Activated CD4-positive, alpha-beta T cell treated with anti-CD3 and anti-CD28 coated beads for 36 hours (primary cell): ENCODE data around the gene TPO. TPM values are rescaled to one million over a fixed set of nuclear protein-coding genes. Genes with fewer than 3 reads are reported as not detected.

Experiments used
- ATAC-seq: fragments of 200-7000 bp; cut with Tn5 transposase; one replicate; pipeline ENCODE4 v1.10.0; 2021; ENCODE audit warnings: mild to moderate bottlenecking, moderate library complexity
- CTCF ChIA-PET: fragments of 350-600 bp; sonication (Branson Sonifier 250); formaldehyde crosslinking; loops from one replicate; lab custom pipeline; 2021; ENCODE audit warnings: antibody characterized with exemption; lab: Charles Lee
- POLR2A ChIA-PET: fragments of 350-600 bp; sonication (Branson Sonifier 250); formaldehyde crosslinking; loops from one replicate; lab custom pipeline; 2021; ENCODE audit warnings: antibody characterized with exemption, inconsistent platforms; lab: Charles Lee
- DNase-seq: peaks from one replicate; pipeline ENCODE4 v3.0.0-alpha.2; 2020
- H3K27ac Mint-ChIP-seq: one replicate; pipeline ENCODE4 v1.8.0; 2021; ENCODE audit warnings: mixed read lengths
- H3K27me3 Mint-ChIP-seq: one replicate; pipeline ENCODE4 v1.8.0; 2021; ENCODE audit warnings: mixed read lengths
- H3K36me3 Mint-ChIP-seq: one replicate; pipeline ENCODE4 v1.8.0; 2021; ENCODE audit warnings: low read depth, mixed read lengths
- H3K4me1 Mint-ChIP-seq: one replicate; pipeline ENCODE4 v1.8.0; 2021; ENCODE audit warnings: mixed read lengths
- H3K4me3 Mint-ChIP-seq: one replicate; pipeline ENCODE4 v1.8.0; 2021; ENCODE audit warnings: mild to moderate bottlenecking, moderate library complexity, mixed read lengths
- H3K9me3 Mint-ChIP-seq: one replicate; pipeline ENCODE4 v1.8.0; 2021; ENCODE audit warnings: low read depth, mixed read lengths
- intact Hi-C, 2 experiments: fragments of 100-400 bp; cut with DNase I in 1 of 2; cut with micrococcal nuclease in 1 of 2; formaldehyde crosslinking; loops; one replicate each; pipeline versions ENCODE4 v1.14.2 to v1.15.1; 2022 to 2024; cut with DNase I, micrococcal nuclease
- total RNA-seq, 2 experiments: library from RNA; stranded (reverse); gene quantifications; one replicate each; pipeline ENCODE4 v1.2.3, GENCODE V29; 2021

Gene TPO
- total RNA-seq, 2 experiments from 2014 or later, result not detected

GRCh38 chr2:1497122-1497611 lies 83.9 kb downstream of the TPO start:
- DNase-seq (no peak), ATAC-seq (no peak)
- ChIA-PET CTCF (interaction anchor here (0.6 kb wide), 1 partner anchor 9 kb away, joined by 3 read pairs; no protein-coding TSS in a partner anchor), POLR2A (no interaction called here)
- Mint-ChIP-seq H3K4me3 (no peak overlapping the region), H3K27me3 (no peaks in the 10 kb centered on the region), H3K36me3 (no peaks in the 10 kb centered on the region), H3K4me1 (no peaks in the 10 kb centered on the region), H3K27ac (no peak overlapping the region), H3K9me3 (no peaks in the 10 kb centered on the region)
- intact Hi-C loops, result no loop called here

- H3K4me1 Mint-ChIP-seq, result no peaks in the 10 kb centered on the region
- DNase-seq (no peak), ATAC-seq (no peak)
- POLR2A ChIA-PET, result no interaction called here
- no peak overlapping the region for H3K27ac Mint-ChIP-seq
- CTCF ChIA-PET, result no interaction called here
- no peaks in the 10 kb centered on the region for H3K36me3 Mint-ChIP-seq
- intact Hi-C loops, result no loop called here
- H3K4me3 Mint-ChIP-seq, result no peak overlapping the region
- no peaks in the 10 kb centered on the region for H3K27me3 Mint-ChIP-seq
- no peaks in the 10 kb centered on the region for H3K9me3 Mint-ChIP-seq
Observed at GRCh38 chr2:1498176-1498575, 84.9 kb downstream of the TPO start.

DNA sequence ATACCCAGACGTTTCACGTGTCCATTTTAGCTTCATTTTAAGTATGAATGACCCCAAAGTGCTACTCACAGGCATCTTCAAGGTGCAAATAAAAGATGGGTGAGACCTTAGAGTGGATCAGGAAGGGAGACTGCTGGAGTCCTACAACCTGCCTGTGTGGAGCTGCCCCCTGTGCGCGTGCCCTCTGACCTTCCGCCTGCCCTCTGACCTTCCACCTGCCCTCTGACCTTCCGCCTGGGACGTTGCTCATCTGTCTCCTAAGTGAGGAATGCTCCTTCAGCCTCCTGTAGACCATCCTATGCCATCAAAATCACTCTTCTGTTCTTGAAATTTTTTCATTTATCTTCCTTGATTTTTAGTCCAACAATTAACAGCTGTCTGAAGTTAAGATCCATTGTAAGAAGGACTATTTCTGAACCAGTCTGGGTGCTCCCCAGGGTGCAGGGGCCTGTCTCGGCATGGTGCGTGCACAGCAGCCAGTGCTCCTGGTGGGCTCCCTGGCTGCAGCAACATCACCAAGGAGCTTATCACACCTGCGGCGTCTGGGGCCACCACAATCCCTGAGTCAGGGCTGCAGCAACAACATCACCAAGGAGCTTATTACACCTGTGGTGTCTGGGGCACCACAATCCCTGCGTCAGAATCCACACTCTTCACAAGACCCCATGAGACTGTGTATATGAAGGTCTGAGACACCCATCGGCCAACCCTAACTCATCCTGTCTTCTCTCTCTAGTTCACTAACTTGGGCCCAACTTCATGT lies 86.0 kb downstream of the TPO start:
- no peak for ATAC-seq
- POLR2A ChIA-PET, result no interaction called here
- H3K9me3 Mint-ChIP-seq, result no peaks in the 10 kb centered on the region

DNA sequence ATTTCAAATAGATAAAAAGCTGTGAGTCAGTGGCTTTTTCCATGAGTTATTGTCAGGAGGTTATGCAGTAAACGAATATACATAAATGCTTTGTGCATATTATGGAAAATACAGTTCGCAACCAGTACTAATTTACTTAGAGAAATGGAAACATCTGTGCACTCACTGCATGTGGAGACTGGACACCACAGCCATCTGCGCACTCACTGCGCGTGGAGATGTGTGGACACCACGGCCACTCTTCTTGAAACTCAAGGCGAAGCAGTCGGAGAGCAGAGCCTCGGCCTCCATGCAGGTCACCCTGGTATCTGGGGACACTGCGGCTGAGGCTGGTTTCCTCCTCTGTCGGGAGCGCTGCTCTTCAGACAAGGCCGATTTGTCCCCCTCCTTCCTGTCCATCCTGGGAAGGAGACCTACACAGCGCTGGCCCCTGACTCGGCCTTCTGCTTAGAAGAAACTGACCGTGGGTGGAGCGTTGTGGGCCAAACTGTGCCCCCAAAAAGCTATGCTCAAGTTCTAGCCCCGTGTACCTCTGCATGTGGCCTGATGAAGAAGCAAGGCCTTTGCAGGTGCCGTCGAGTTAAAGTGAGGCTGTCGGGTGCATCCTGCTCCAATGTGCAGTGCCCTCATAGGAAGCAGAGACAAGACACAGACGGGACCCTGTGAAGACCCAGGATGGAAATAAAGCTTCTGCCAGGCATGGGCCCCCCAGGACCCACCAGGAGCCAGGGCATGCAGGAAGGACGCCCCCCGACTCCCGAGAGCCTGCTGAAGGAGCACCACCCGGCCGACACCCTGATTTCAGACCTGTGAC lies 88.0 kb downstream of the TPO start:
- H3K27me3 Mint-ChIP-seq, result no peaks in the 10 kb centered on the region
- DNase-seq (no peak), ATAC-seq (no peak)
- H3K4me3 Mint-ChIP-seq, result no peak overlapping the region
- no peaks in the 10 kb centered on the region for H3K9me3 Mint-ChIP-seq
- intact Hi-C loops, result no loop called here
- no peaks in the 10 kb centered on the region for H3K4me1 Mint-ChIP-seq
- ChIA-PET POLR2A (no interaction called here), CTCF (no interaction called here)
- H3K27ac Mint-ChIP-seq, result no peak overlapping the region
- no peaks in the 10 kb centered on the region for H3K36me3 Mint-ChIP-seq

More for the DNA sequence above, 86.0 kb downstream of the TPO start:
- intact Hi-C loops, result no loop called here
- Mint-ChIP-seq H3K27me3 (no peaks in the 10 kb centered on the region), H3K27ac (no peak overlapping the region), H3K4me1 (no peaks in the 10 kb centered on the region), H3K4me3 (no peak overlapping the region), H3K36me3 (no peaks in the 10 kb centered on the region)
- no peak for DNase-seq
- CTCF ChIA-PET, result no interaction called here

- no peaks in the 10 kb centered on the region for H3K27me3 Mint-ChIP-seq
- no peak overlapping the region for H3K27ac Mint-ChIP-seq
Observed at GRCh38 chr2:1501991-1502390, 88.7 kb downstream of the TPO start.

GRCh38 chr2:1502891-1503304 lies 89.6 kb downstream of the TPO start:
- no peak overlapping the region for H3K27ac Mint-ChIP-seq
- DNase-seq (no peak), ATAC-seq (no peak)
- ChIA-PET POLR2A (no interaction called here), CTCF (interaction anchor here (0.6 kb wide), 1 partner anchor 202 kb away, joined by 3 read pairs; no protein-coding TSS in a partner anchor)
- H3K4me3 Mint-ChIP-seq, result no peak overlapping the region
- no peaks in the 10 kb centered on the region for H3K27me3 Mint-ChIP-seq
- H3K9me3 Mint-ChIP-seq, result no peaks in the 10 kb centered on the region
- intact Hi-C loops, result no loop called here
- no peaks in the 10 kb centered on the region for H3K4me1 Mint-ChIP-seq
- H3K36me3 Mint-ChIP-seq, result no peaks in the 10 kb centered on the region

More at GRCh38 chr2:1501991-1502390, 88.7 kb downstream of the TPO start:
- no peaks in the 10 kb centered on the region for H3K4me1 Mint-ChIP-seq
- no peak for ATAC-seq
- no peak for DNase-seq
- no peaks in the 10 kb centered on the region for H3K36me3 Mint-ChIP-seq
- ChIA-PET CTCF (interaction anchor here (0.6 kb wide), 1 partner anchor 203 kb away, joined by 3 read pairs; no protein-coding TSS in a partner anchor), POLR2A (no interaction called here)
- H3K4me3 Mint-ChIP-seq, result no peak overlapping the region
- H3K9me3 Mint-ChIP-seq, result no peaks in the 10 kb centered on the region
- intact Hi-C loops, result no loop called here

- no peak overlapping the region for H3K27ac Mint-ChIP-seq
- H3K36me3 Mint-ChIP-seq, result no peaks in the 10 kb centered on the region
- H3K27me3 Mint-ChIP-seq, result no peaks in the 10 kb centered on the region
- no peak overlapping the region for H3K4me3 Mint-ChIP-seq
- H3K4me1 Mint-ChIP-seq, result peaks cover 4% of the 10 kb centered on the region
- DNase-seq, result no peak
- intact Hi-C loops, result no loop called here
- ChIA-PET CTCF (no interaction called here), POLR2A (no interaction called here)
- no peaks in the 10 kb centered on the region for H3K9me3 Mint-ChIP-seq
- ATAC-seq, result no peak
Observed at GRCh38 chr2:1503471-1504310, 90.4 kb downstream of the TPO start.

- ATAC-seq, result no peak
- Mint-ChIP-seq H3K4me1 (peaks cover 10% of the 10 kb centered on the region), H3K4me3 (no peak overlapping the region), H3K27me3 (no peaks in the 10 kb centered on the region), H3K27ac (no peak overlapping the region), H3K36me3 (no peaks in the 10 kb centered on the region), H3K9me3 (no peaks in the 10 kb centered on the region)
- no peak for DNase-seq
- intact Hi-C loops, result no loop called here
- CTCF ChIA-PET, result no interaction called here
- POLR2A ChIA-PET, result no interaction called here
Observed at GRCh38 chr2:1504311-1504750, 91.1 kb downstream of the TPO start.

DNA sequence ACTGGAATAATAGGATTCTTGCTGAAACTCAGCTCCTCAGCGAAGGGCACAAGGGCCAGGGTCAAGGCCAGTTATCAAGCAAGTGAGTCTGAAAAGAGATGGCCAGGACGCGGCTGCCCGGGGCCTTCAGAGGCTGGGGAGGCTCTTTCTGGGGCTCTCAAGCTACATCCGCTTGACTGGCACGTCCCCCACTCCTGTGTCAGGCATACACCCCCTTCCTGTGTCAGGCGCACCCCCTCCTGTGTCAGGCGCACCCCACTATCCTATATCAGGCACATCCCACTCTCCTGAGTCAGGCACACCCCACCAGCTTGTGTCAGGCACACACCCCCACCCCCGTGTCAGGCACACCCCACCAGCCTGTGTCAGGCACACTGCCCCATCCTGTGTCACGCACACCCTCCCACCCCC lies 91.8 kb downstream of the TPO start:
- H3K27ac Mint-ChIP-seq, result no peak overlapping the region
- H3K4me3 Mint-ChIP-seq, result no peak overlapping the region
- CTCF ChIA-PET, result no interaction called here
- intact Hi-C loops, result no loop called here
- no peaks in the 10 kb centered on the region for H3K9me3 Mint-ChIP-seq
- no peaks in the 10 kb centered on the region for H3K27me3 Mint-ChIP-seq
- peaks cover 17% of the 10 kb centered on the region for H3K4me1 Mint-ChIP-seq
- no peak for DNase-seq
- no peak for ATAC-seq
- POLR2A ChIA-PET, result no interaction called here
- no peaks in the 10 kb centered on the region for H3K36me3 Mint-ChIP-seq

- DNase-seq (peak; percentile 25), ATAC-seq (peak; percentile 76)
- Mint-ChIP-seq H3K4me3 (no peak overlapping the region), H3K9me3 (no peaks in the 10 kb centered on the region), H3K27ac (peak overlapping the region; percentile 47), H3K36me3 (no peaks in the 10 kb centered on the region), H3K4me1 (peaks cover 22% of the 10 kb centered on the region), H3K27me3 (no peaks in the 10 kb centered on the region)
- ChIA-PET CTCF (no interaction called here), POLR2A (no interaction called here)
- intact Hi-C loops, result no loop called here
Observed at GRCh38 chr2:1509271-1510065, 96.2 kb downstream of the TPO start.
